ENCODE data around the gene TOMM40L. TPM values are rescaled to one million over a fixed set of nuclear protein-coding genes. Genes with fewer than 3 reads are reported as not detected.

Gene TOMM40L
- polyA plus RNA-seq, 1 experiment, result 13.1 TPM

DNA sequence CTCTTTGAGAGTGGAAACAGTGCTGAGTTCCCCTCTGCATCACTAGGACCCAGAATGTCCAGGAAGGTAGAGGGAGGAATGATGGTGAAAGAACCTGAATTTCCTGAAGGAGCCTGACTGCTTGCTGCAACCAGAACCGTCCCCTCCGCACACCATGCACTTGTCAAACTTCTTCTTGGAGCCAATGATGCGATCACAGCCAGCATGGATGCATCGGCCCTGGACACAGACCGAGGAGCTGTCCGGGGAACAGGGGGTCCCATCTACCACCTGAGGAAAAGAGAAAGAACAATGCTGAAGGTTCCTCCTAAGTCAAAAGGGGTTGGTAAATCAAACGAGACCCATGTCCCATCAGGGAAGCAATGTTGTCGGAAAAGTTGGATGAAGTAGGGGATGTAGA, 33.9 kb upstream of the TOMM40L start:
- H3K36me3 ChIP-seq (ENCODE audit: control insufficient read depth, insufficient read depth, low read length), result peaks cover 18% of the 10 kb centered on the region
- DNase-seq (ENCODE audit: low read depth), result no peak
- ChIA-PET POLR2A (no interaction called here), CTCF (interaction anchor here (0.7 to 6.1 kb wide), 20 partner anchors 10 to 198 kb away, joined by 3 to 49 read pairs (median 4); partner anchors contain the start of genes APOA2, NDUFS2, PPOX and TOMM40L)
- TF ChIP-seq, protein P1, sequence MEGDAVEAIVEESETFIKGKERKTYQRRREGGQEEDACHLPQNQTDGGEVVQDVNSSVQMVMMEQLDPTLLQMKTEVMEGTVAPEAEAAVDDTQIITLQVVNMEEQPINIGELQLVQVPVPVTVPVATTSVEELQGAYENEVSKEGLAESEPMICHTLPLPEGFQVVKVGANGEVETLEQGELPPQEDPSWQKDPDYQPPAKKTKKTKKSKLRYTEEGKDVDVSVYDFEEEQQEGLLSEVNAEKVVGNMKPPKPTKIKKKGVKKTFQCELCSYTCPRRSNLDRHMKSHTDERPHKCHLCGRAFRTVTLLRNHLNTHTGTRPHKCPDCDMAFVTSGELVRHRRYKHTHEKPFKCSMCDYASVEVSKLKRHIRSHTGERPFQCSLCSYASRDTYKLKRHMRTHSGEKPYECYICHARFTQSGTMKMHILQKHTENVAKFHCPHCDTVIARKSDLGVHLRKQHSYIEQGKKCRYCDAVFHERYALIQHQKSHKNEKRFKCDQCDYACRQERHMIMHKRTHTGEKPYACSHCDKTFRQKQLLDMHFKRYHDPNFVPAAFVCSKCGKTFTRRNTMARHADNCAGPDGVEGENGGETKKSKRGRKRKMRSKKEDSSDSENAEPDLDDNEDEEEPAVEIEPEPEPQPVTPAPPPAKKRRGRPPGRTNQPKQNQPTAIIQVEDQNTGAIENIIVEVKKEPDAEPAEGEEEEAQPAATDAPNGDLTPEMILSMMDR (IDR thresholded peaks at IDR 0.05; ENCODE audit: insufficient read depth, low read depth, low read length), result no peak
- no peaks in the 10 kb centered on the region for H3K27me3 ChIP-seq (ENCODE audit: control insufficient read depth, insufficient read depth, low read length)
- H3K4me3 ChIP-seq (ENCODE audit: low read depth, low read length), result no peak overlapping the region

DNA sequence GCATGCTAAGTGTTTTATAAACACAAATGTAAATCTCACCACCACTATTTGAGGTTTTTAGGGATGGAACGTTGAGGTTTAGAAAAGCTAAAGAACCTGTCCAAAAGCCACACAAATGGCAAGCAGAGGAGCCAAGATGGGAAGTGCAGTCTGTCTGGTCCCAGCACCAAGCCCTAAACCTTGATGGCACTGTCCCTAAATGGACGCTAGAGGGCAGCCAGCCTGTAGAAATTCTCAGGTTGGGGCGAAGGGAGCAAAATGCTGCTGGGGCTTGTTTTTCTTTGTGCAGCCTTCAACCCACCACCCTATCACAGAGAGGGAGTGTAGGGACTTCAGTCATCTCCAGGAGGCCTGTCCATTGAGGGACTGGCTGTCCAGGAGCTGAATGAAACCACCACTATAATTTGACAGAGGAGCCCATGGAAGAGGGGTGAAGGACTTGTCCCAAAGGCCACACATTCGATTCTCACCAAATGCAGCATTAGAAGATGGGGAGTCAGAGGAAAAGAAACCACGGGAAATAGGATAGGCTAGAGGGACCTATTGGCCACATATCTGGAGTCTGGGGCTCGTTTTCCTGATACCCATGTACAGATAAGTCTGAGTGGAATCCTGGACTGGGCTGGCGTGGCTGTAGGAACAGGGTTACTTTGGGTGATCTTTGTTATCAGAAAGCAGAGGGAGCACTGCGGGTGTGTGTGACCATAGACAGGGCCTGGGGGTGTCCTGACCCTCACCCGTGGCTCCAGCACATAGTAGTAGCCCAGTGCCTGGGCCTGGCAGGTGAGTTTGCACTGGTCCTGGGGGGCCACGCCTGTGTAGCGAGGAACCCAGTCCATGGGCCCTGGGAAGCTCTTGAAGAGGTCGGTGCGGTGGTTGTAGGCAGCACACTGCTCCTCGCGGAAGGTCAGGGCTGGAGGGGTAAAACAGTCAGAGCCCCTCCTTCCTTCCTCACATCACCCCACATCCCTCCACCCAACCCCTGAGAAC, 33.1 kb upstream of the TOMM40L start:
- no peaks in the 10 kb centered on the region for H3K27me3 ChIP-seq (ENCODE audit: control insufficient read depth, insufficient read depth, low read length)
- no peak overlapping the region for H3K4me3 ChIP-seq (ENCODE audit: low read depth, low read length)
- CTCF ChIA-PET, result interaction anchor here (0.7 to 6.1 kb wide), 23 partner anchors 9 to 197 kb away, joined by 3 to 49 read pairs (median 4); partner anchors contain the start of genes APOA2, NDUFS2, PPOX and TOMM40L
- POLR2A ChIA-PET, result no interaction called here
- TF ChIP-seq, protein P1 (IDR thresholded peaks at IDR 0.05; ENCODE audit: insufficient read depth, low read depth, low read length), result peak; percentile 93
- peaks cover 18% of the 10 kb centered on the region for H3K36me3 ChIP-seq (ENCODE audit: control insufficient read depth, insufficient read depth, low read length)
- no peak for DNase-seq (ENCODE audit: low read depth)

DNA sequence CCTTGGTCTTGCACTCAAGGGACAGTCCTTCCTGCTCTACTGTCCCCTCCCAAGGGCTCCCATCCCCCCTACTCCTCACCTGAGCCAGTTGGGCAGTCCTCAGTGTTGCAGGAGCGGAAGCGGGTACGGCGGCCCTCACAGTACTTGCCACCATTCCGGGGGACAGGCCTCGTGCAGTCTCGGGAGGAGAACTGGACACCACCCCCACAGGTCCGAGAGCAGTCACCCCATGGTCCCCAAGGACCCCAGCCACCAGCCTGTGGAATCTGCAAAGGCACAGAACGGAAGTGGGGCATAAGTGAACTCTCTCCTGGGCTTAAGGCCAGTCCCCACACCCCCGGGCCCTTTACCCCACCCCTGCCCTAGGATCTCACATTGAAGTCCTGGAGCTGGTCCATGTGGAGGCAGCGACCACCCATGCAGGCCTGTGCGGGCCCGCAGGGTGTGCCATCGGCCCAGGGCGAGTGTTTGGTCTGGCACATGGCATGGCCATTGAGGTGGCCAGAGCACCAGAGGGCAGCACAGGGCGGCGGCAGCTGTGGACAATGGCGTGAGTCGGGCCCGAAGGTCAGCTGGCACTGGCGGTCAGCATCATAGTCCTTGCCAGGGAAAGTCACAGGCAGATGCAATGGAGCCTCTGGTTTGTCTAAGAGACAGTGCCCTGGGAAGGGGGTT, 32.2 kb upstream of the TOMM40L start:
- no peak for DNase-seq (ENCODE audit: low read depth)
- H3K4me3 ChIP-seq (ENCODE audit: low read depth, low read length), result no peak overlapping the region
- H3K27me3 ChIP-seq (ENCODE audit: control insufficient read depth, insufficient read depth, low read length), result no peaks in the 10 kb centered on the region
- peaks cover 18% of the 10 kb centered on the region for H3K36me3 ChIP-seq (ENCODE audit: control insufficient read depth, insufficient read depth, low read length)
- ChIA-PET CTCF (interaction anchor here (0.8 to 6.1 kb wide), 12 partner anchors 8 to 195 kb away, joined by 3 to 49 read pairs (median 6); partner anchors contain the start of genes APOA2, B4GALT3, NDUFS2 and TOMM40L), POLR2A (no interaction called here)
- TF ChIP-seq, protein P1 (IDR thresholded peaks at IDR 0.05; ENCODE audit: insufficient read depth, low read depth, low read length), result no peak

DNA sequence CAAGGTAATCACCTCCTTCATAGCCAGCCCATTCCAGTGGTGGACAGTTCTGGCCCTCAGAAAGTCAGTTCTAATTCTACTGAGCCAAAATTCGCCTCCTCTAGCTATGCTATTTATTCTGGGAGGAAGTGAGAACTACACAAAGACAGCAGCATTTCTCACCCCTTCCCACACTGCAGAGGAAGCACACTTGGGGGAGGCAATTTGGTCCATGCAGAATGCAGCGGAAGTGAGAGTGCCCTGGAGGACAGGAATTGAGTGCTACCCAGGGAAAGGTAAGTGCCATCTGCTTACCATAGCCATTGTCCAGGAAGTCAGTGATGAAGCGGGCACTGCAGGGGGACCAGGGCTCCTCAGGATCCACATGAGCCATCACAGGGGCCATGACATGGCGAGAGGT, 30.7 kb upstream of the TOMM40L start:
- ChIA-PET POLR2A (no interaction called here), CTCF (interaction anchor here (1.5 to 6.1 kb wide), 4 partner anchors 14 to 187 kb away, joined by 6 to 49 read pairs (median 20); partner anchors contain the start of genes APOA2, B4GALT3 and TOMM40L)
- peaks cover 18% of the 10 kb centered on the region for H3K36me3 ChIP-seq (ENCODE audit: control insufficient read depth, insufficient read depth, low read length)
- TF ChIP-seq, protein P1 (IDR thresholded peaks at IDR 0.05; ENCODE audit: insufficient read depth, low read depth, low read length), result no peak
- H3K4me3 ChIP-seq (ENCODE audit: low read depth, low read length), result no peak overlapping the region
- no peaks in the 10 kb centered on the region for H3K27me3 ChIP-seq (ENCODE audit: control insufficient read depth, insufficient read depth, low read length)
- DNase-seq (ENCODE audit: low read depth), result no peak

DNA sequence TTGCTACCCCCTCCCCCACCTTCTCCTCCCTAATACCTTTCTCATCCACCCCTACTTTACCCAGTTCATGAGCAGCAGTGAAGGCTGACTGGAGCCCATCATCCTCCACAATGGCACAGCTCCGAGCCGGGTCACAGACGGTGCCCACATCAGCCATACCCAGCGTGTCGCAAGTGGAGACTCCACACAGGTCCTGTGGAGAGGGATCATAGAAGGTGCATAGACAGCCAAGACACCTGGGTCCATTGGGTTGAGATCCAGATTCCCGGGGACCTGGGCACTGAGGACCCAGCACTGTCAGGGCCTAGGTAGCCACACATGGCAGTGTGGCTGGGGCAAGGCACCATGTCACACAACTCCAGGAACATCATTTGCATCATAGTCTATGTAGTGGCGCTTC, 29.7 kb upstream of the TOMM40L start:
- ChIA-PET POLR2A (no interaction called here), CTCF (interaction anchor here (0.9 kb wide), 1 partner anchor 15 kb away, joined by 5 read pairs; no protein-coding TSS in a partner anchor)
- DNase-seq (ENCODE audit: low read depth), result no peak
- TF ChIP-seq, protein P1 (IDR thresholded peaks at IDR 0.05; ENCODE audit: insufficient read depth, low read depth, low read length), result no peak
- H3K27me3 ChIP-seq (ENCODE audit: control insufficient read depth, insufficient read depth, low read length), result no peaks in the 10 kb centered on the region
- no peak overlapping the region for H3K4me3 ChIP-seq (ENCODE audit: low read depth, low read length)
- peaks cover 14% of the 10 kb centered on the region for H3K36me3 ChIP-seq (ENCODE audit: control insufficient read depth, insufficient read depth, low read length)

Measured in BJ (cell line).